A549 (cell line): Measurements from ENCODE around the gene PSORS1C1. TPM values are rescaled to one million over a fixed set of nuclear protein-coding genes. Genes with fewer than 3 reads are reported as not detected.

Source experiments
- ATAC-seq, 2 experiments: fragments of 200-7000 bp in 1 of 2; fragments of >200 bp in 1 of 2; cut with Nextera tagmentation in 1 of 2; cut with Tn5 transposase in 1 of 2; 3 replicates each; pipeline versions ENCODE4 v1.8.0 to v1.9.1; 2018 to 2020; ENCODE audit warnings: mild to moderate bottlenecking in 1 of 2, moderate library complexity in 1 of 2
- CTCF ChIA-PET: fragments of 300-600 bp; sonication (Branson Sonifier 250); formaldehyde crosslinking; extraction: SDS; loops from one replicate; lab custom pipeline; 2021; ENCODE audit warnings: antibody characterized with exemption, inconsistent platforms; lab: Yijun Ruan, JAX
- POLR2A ChIA-PET: fragments of 350-600 bp; formaldehyde crosslinking; extraction: SDS; loops from one replicate; lab custom pipeline; 2021; ENCODE audit warnings: antibody characterized with exemption, inconsistent platforms; lab: Yijun Ruan, JAX
- DNase-seq, 2 experiments: peaks; one replicate each; pipeline versions ENCODE4 v3.0.0 to v3.0.0-alpha.2; 2011 to 2016; ENCODE audit warnings: low read depth in 1 of 2, low spot score in 1 of 2
- FAIRE-seq: peaks from 2 replicates; lab custom pipeline; 2011; peaks lifted over from hg19 to GRCh38; lab: Jason Lieb, UNC
- H3K27ac ChIP-seq, 2 experiments: fragments of >200 bp; sonication (Bioruptor Twin); formaldehyde crosslinking; 3 replicates each; pipeline ENCODE4 v1.5.1; 2016 to 2017
- H3K4me1 ChIP-seq: fragments of >200 bp; sonication (Bioruptor Twin); formaldehyde crosslinking; 3 replicates; pipeline ENCODE4 v1.6.1; 2016
- H3K4me2 ChIP-seq: fragments of >200 bp; sonication (Bioruptor Twin); formaldehyde crosslinking; 3 replicates; pipeline ENCODE4 v1.6.1; 2016
- H3K4me3 ChIP-seq: fragments of >200 bp; sonication (Bioruptor Twin); formaldehyde crosslinking; 3 replicates; pipeline ENCODE4 v1.5.1; 2016
- H3K9me3 ChIP-seq: fragments of >200 bp; sonication (Bioruptor Twin); formaldehyde crosslinking; 3 replicates; pipeline ENCODE4 v1.6.1; 2016
- ATOH8 ChIP-seq: fragments of 250-450 bp; sonication (Bioruptor Pico); IDR thresholded peaks from 2 replicates; pipeline ENCODE4 v1.5.0; 2020; ENCODE audit warnings: low read depth, mild to moderate bottlenecking, moderate library complexity
- CBX2 ChIP-seq: fragments of 200-600 bp; sonication (generic); IDR thresholded peaks from 2 replicates; pipeline ENCODE4 v1.6.1; 2016; ENCODE audit warnings: low read depth, mild to moderate bottlenecking, borderline replicate concordance
- E2F6 ChIP-seq: IDR thresholded peaks from 2 replicates; pipeline ENCODE4 v1.6.1; 2012; ENCODE audit warnings: low read depth, borderline replicate concordance
- EHMT2 ChIP-seq: fragments of 200-600 bp; sonication (generic); IDR thresholded peaks from 2 replicates; pipeline ENCODE4 v1.6.1; 2016; ENCODE audit warnings: antibody characterized with exemption, low read depth, mild to moderate bottlenecking, moderate library complexity
- ELK1 ChIP-seq: fragments of 150-350 bp; IDR thresholded peaks from 2 replicates; pipeline ENCODE4 v1.6.1; 2014; ENCODE audit warnings: low read depth, mild to moderate bottlenecking, low read length
- ESRRA ChIP-seq: fragments of 150-350 bp; IDR thresholded peaks from 2 replicates; pipeline ENCODE4 v1.6.1; 2014; ENCODE audit warnings: mild to moderate bottlenecking, low read length, borderline replicate concordance
- FOXS1 ChIP-seq: fragments of 250-450 bp; sonication (Bioruptor Pico); IDR thresholded peaks from 2 replicates; pipeline ENCODE4 v1.5.0; 2020; ENCODE audit warnings: mild to moderate bottlenecking, moderate library complexity
- GATA3 ChIP-seq: IDR thresholded peaks from 2 replicates; pipeline ENCODE4 v1.6.1; 2012; ENCODE audit warnings: borderline replicate concordance
- HEYL ChIP-seq: fragments of 250-450 bp; sonication (Bioruptor Pico); IDR thresholded peaks from 2 replicates; pipeline ENCODE4 v1.8.0; 2021; ENCODE audit warnings: mild to moderate bottlenecking, moderate library complexity
- HOXA7 ChIP-seq: fragments of 250-450 bp; sonication (Bioruptor Pico); IDR thresholded peaks from 2 replicates; pipeline ENCODE4 v1.5.0; 2020; ENCODE audit warnings: mild to moderate bottlenecking, moderate library complexity
- JUN ChIP-seq, 2 experiments: fragments of >200 bp; sonication (Bioruptor Twin); formaldehyde crosslinking; IDR thresholded peaks; 2 replicates in 1 of 2; 3 replicates in 1 of 2; pipeline ENCODE4 v1.6.1; 2016 to 2017
- MAFK ChIP-seq: fragments of 450-650 bp; IDR thresholded peaks from 2 replicates; pipeline ENCODE4 v1.6.1; 2014; ENCODE audit not compliant: partially characterized antibody
- NFE2L2 ChIP-seq: fragments of 150-350 bp; conservative IDR thresholded peaks from 2 replicates; pipeline ENCODE4 v1.6.1; 2014; ENCODE audit warnings: low read length
- NR3C1 ChIP-seq: fragments of >200 bp; sonication (Bioruptor Twin); formaldehyde crosslinking; IDR thresholded peaks from 3 replicates; pipeline ENCODE4 v1.6.1; 2017
- PHF8 ChIP-seq: fragments of 200-600 bp; sonication (generic); IDR thresholded peaks from 2 replicates; pipeline ENCODE4 v1.6.1; 2016; ENCODE audit warnings: low read depth, mild to moderate bottlenecking, antibody characterized with exemption, moderate library complexity, borderline replicate concordance
- POLR2A ChIP-seq: IDR thresholded peaks from 2 replicates; pipeline ENCODE4 v1.6.1; 2012; ENCODE audit warnings: mild to moderate bottlenecking, low read length
- RCOR1 ChIP-seq: fragments of 150-350 bp; IDR thresholded peaks from 2 replicates; pipeline ENCODE4 v1.6.1; 2014; ENCODE audit warnings: antibody characterized with exemption, low read length, low read depth
- SMC3 ChIP-seq: fragments of >200 bp; sonication (Bioruptor Twin); formaldehyde crosslinking; IDR thresholded peaks from 3 replicates; pipeline ENCODE4 v1.6.1; 2018; ENCODE audit warnings: inconsistent platforms
- TP53 ChIP-seq: fragments of 250-450 bp; sonication (Bioruptor Pico); IDR thresholded peaks from 2 replicates; pipeline ENCODE4 v1.5.0; 2021; ENCODE audit warnings: mild to moderate bottlenecking, moderate library complexity
- ZFP36 ChIP-seq: fragments of 450-650 bp; IDR thresholded peaks from 2 replicates; pipeline ENCODE4 v1.6.1; 2014; ENCODE audit warnings: borderline replicate concordance; ENCODE audit not compliant: partially characterized antibody
- WGBS: methylation state at CpG from one replicate; pipeline ENCODE4 v1.1.6; 2017; ENCODE audit errors: missing lambda C conversion rate; 5-methylcytosine and 5-hydroxymethylcytosine counted together
- polyA plus RNA-seq, 4 experiments: library from polyadenylated mRNA; depleted of rRNA in 3 of 4; stranded (reverse); fragments of >200 nt; fragmentation: RNase III in 1 of 4; extraction: RNeasy Plus Mini Kit Qiagen cat#74134 plus additional on column Dnase treatment in 1 of 4; gene quantifications; 2 replicates in 3 of 4; 3 replicates in 1 of 4; pipeline ENCODE4 v1.2.3, GENCODE V29; 2011 to 2017
- TF ChIP-seq, protein P1 (sequence below): IDR thresholded peaks from 2 replicates; pipeline ENCODE4 v1.6.1; 2012
- TF ChIP-seq, protein P2 (sequence below): fragments of 250-450 bp; sonication (Bioruptor Pico); IDR thresholded peaks from 2 replicates; pipeline ENCODE4 v1.5.0; 2021; ENCODE audit warnings: mild to moderate bottlenecking, moderate library complexity, borderline replicate concordance

PSORS1C1 gene
- polyA plus RNA-seq, 2 of the 4 experiments (the other 2 are of a cell fraction) = 2.3 to 4.3 TPM

GRCh38 chr6:31111712-31112111 lies 2.9 kb upstream of the PSORS1C1 start (continued):
- no peak for TF ChIP-seq ELK1
- TF ChIP-seq ESRRA = no peak
- no peak for TF ChIP-seq EHMT2
- no peak for TF ChIP-seq FOXS1
- no peak for TF ChIP-seq TP53 (CRISPR knock-in tag)
- TF ChIP-seq POLR2A = no peak

GRCh38 chr6:31112478-31112877 lies 2.1 kb upstream of the PSORS1C1 start, which contains the start of gene C6orf15:
Gene C6orf15, minus strand, starts transcription at chr6:31112575. Its CDS starts 20 bp downstream, at chr6:31112555.
- Histone ChIP-seq H3K4me3 (no peak within 1 kb of the TSS), H3K27ac (peak within 1 kb of the TSS in 1 of 2 experiments; percentile 93; a peak in 2 of 6 replicates), H3K4me2 (no peak within 1 kb of the TSS), H3K9me3 (no peaks in the 10 kb centered on the region), H3K4me1 (peaks cover 16% of the 10 kb centered on the region)
- POLR2A ChIA-PET = no interaction called here
- DNase-seq (no peak), ATAC-seq (no peak), FAIRE-seq (no peak)
- TF ChIP-seq ELK1 (no peak), ZFP36 (no peak), PHF8 (no peak), POLR2A (no peak), SMC3 (no peak), HOXA7 (CRISPR knock-in tag) (no peak), HEYL (no peak), GATA3 (no peak), JUN (IDR thresholded peaks at IDR 0.05) (no peak), E2F6 (no peak), TP53 (CRISPR knock-in tag) (no peak), RCOR1 (no peak), NFE2L2 (no peak), NR3C1 (no peak), ATOH8 (CRISPR knock-in tag) (no peak), FOXS1 (no peak), MAFK (no peak), CBX2 (no peak)
- TF ChIP-seq, protein P1, sequence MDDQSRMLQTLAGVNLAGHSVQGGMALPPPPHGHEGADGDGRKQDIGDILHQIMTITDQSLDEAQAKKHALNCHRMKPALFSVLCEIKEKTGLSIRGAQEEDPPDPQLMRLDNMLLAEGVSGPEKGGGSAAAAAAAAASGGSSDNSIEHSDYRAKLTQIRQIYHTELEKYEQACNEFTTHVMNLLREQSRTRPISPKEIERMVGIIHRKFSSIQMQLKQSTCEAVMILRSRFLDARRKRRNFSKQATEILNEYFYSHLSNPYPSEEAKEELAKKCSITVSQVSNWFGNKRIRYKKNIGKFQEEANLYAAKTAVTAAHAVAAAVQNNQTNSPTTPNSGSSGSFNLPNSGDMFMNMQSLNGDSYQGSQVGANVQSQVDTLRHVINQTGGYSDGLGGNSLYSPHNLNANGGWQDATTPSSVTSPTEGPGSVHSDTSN = no peak
- TF ChIP-seq, protein P2, sequence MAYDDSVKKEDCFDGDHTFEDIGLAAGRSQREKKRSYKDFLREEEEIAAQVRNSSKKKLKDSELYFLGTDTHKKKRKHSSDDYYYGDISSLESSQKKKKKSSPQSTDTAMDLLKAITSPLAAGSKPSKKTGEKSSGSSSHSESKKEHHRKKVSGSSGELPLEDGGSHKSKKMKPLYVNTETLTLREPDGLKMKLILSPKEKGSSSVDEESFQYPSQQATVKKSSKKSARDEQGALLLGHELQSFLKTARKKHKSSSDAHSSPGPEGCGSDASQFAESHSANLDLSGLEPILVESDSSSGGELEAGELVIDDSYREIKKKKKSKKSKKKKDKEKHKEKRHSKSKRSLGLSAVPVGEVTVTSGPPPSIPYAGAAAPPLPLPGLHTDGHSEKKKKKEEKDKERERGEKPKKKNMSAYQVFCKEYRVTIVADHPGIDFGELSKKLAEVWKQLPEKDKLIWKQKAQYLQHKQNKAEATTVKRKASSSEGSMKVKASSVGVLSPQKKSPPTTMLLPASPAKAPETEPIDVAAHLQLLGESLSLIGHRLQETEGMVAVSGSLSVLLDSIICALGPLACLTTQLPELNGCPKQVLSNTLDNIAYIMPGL (CRISPR knock-in tag) = no peak
- WGBS = 100% methylated on average over 5 of the region's 5 CpGs
- CTCF ChIA-PET = interaction anchor here (0.7 to 2.4 kb wide), 4 partner anchors 10 to 25 kb away, joined by 3 to 8 read pairs (median 4); no protein-coding TSS in a partner anchor
